Activated CD4-positive, alpha-beta T cell treated with anti-CD3 and anti-CD28 coated beads, Interleukin-2, amount 50 U/mL, for 4 hours (primary cell): ENCODE results near the gene BLTP3B.

Experiments
- DNase-seq, 2 experiments: peaks; one replicate each; pipeline ENCODE4 v3.0.0-alpha.2; 2020

Gene BLTP3B

DNA sequence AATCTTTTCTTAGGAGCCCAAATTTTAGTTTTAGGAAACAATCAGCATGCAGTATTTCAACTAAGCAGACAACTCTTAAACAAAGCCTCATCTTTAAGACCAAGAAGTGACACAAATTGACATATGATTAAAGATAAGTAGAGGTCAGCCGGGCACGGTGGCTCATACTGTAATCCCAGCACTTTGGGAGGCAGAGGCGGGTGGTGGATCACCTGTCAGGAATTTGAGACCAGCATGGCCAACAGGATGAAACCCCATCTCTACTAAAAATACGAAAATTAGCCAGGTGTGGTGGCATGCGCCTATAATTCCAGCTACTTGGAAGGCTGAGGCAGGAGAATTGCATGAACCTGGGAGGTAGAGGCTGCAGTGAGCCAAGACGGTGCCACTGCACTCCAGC is 35.8 kb downstream of the BLTP3B start:
- DNase-seq: no peak

DNA sequence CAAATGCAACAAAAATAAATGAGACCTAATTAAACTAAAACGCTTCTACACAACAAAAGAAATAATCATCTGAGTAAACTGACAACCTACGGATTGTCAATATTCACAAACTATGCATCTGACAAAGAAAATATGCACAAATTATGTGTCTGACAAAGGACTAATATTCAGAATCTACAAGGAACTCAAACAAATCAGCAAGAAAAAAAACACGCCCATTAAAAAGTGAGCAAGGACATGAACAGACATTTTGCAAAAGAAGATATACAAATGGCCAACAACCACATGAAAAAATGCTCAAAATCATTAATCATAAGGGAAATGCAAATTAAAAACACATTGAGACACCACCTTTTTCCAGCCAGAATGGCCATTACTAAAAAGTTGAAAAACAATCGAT is 37.0 kb downstream of the BLTP3B start:
- no peak for DNase-seq

DNA sequence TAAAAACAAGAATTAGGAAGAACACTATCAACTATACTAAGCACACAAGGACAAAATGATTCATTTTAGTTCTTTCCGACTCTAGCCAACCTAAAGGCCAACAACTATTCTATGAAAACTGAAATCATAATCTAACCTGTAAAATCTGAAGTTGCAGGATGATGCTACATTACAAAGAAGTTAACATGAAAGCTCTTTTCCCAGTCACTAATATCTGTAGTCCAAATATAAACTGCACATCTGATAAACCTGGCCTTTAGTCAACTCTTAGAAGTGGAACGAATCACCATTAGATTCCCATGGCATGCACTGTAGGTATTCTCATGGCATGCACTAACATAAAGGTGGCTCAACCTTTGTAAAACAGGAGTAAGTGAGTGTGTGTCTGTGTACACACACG is 41.7 kb downstream of the BLTP3B start:
- no peak for DNase-seq
